ENCODE results near the gene FLT3.

FLT3 gene

DNA sequence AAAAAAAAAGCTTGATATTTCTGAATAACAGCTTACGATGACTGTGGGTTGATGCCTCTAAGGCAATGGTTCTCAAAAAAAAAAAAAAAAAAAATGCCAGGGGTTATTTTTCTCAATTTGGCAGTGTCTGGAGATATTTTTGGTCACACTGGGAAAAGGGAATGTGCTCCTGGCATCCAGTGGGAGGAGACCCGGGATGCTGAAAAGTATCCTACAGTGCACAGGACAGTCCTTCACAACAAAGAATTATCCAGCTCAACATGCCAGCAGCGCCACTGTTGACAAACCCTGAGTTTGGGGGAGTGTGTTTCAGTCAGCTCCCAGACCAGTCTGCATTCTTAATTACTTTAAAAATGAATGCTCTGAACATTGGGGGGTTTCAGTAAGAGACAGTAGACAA lies 54.5 kb downstream of the FLT3 start:
- no peaks in the 10 kb centered on the region for H3K27me3 ChIP-seq (ENCODE audit: low read length)
- H3K9ac ChIP-seq (ENCODE audit: low read length): no peak overlapping the region
- H3F3A ChIP-seq (ENCODE audit: insufficient read depth): 0 out of 2 replicates have a peak, but pooled peaks cover 9% of the 10 kb centered on the region
- H4K20me1 ChIP-seq (ENCODE audit: low read depth, low read length): no peaks in the 10 kb centered on the region
- no peak overlapping the region for H3K27ac ChIP-seq (ENCODE audit: low read depth, low read length)
- no peak for TF ChIP-seq EZH2phosphoT487 (conservative IDR thresholded peaks at IDR 0.05; ENCODE audit: low read length)
- TF ChIP-seq CTCF (IDR thresholded peaks at IDR 0.05; ENCODE audit: insufficient read depth, low read length, poor library complexity, severe bottlenecking): no peak
- no peaks in the 10 kb centered on the region for H3K79me2 ChIP-seq (ENCODE audit: insufficient read depth, low read length)
- no peak overlapping the region for H3K4me2 ChIP-seq (ENCODE audit: low read depth, low read length, poor library complexity, severe bottlenecking)
- H3K36me3 ChIP-seq (ENCODE audit: low read length): no peaks in the 10 kb centered on the region
- no peak overlapping the region for H3K4me3 ChIP-seq (ENCODE audit: insufficient read depth, low read length, poor library complexity, severe bottlenecking)
- no peak overlapping the region for H2AFZ ChIP-seq (ENCODE audit: low read depth, low read length, severe bottlenecking)
- no peaks in the 10 kb centered on the region for H3K9me2 ChIP-seq (replicated peaks; ENCODE audit: insufficient read depth, low read length)
- no peaks in the 10 kb centered on the region for H3K9me3 ChIP-seq (ENCODE audit: insufficient read depth, low read length)

DNA sequence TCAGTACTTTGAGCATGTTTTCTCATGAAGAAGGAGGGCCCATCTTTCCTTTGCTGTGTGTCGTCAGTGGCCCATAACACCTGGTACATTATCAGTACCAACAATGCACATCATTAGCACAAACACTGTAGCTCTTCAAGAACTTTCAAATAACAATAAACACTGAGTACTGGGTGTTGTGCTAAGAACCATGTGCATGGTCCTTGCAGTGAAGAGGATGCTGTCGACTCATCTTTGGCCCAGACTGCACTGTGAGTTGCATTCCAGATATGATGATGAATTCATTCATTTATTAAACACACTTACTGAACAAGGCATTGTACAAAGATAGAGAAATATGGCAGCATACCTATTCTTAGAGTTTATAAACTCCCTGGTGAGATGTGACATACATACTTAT lies 55.8 kb downstream of the FLT3 start:
- Histone ChIP-seq H3K27ac (ENCODE audit: low read depth, low read length) (no peak overlapping the region), H3K9me2 (replicated peaks; ENCODE audit: insufficient read depth, low read length) (no peaks in the 10 kb centered on the region), H3K36me3 (ENCODE audit: low read length) (no peaks in the 10 kb centered on the region), H3K4me2 (ENCODE audit: low read depth, low read length, poor library complexity, severe bottlenecking) (no peak overlapping the region), H2AFZ (ENCODE audit: low read depth, low read length, severe bottlenecking) (no peak overlapping the region), H4K20me1 (ENCODE audit: low read depth, low read length) (no peaks in the 10 kb centered on the region), H3K4me3 (ENCODE audit: insufficient read depth, low read length, poor library complexity, severe bottlenecking) (no peak overlapping the region), H3F3A (ENCODE audit: insufficient read depth) (0 out of 2 replicates have a peak, but pooled peaks cover 6% of the 10 kb centered on the region), H3K9ac (ENCODE audit: low read length) (no peak overlapping the region), H3K79me2 (ENCODE audit: insufficient read depth, low read length) (no peaks in the 10 kb centered on the region), H3K9me3 (ENCODE audit: insufficient read depth, low read length) (no peaks in the 10 kb centered on the region), H3K27me3 (ENCODE audit: low read length) (no peaks in the 10 kb centered on the region)
- no peak for TF ChIP-seq EZH2phosphoT487 (conservative IDR thresholded peaks at IDR 0.05; ENCODE audit: low read length)
- TF ChIP-seq CTCF (IDR thresholded peaks at IDR 0.05; ENCODE audit: insufficient read depth, low read length, poor library complexity, severe bottlenecking): no peak

- Histone ChIP-seq H2AFZ (ENCODE audit: low read depth, low read length, severe bottlenecking) (no peak overlapping the region), H3K36me3 (ENCODE audit: low read length) (no peaks in the 10 kb centered on the region), H3K27ac (ENCODE audit: low read depth, low read length) (no peak overlapping the region), H3K9me3 (ENCODE audit: insufficient read depth, low read length) (no peaks in the 10 kb centered on the region), H3K27me3 (ENCODE audit: low read length) (no peaks in the 10 kb centered on the region), H4K20me1 (ENCODE audit: low read depth, low read length) (no peaks in the 10 kb centered on the region), H3K79me2 (ENCODE audit: insufficient read depth, low read length) (no peaks in the 10 kb centered on the region), H3K4me3 (ENCODE audit: insufficient read depth, low read length, poor library complexity, severe bottlenecking) (no peak overlapping the region), H3K9ac (ENCODE audit: low read length) (no peak overlapping the region), H3K4me2 (ENCODE audit: low read depth, low read length, poor library complexity, severe bottlenecking) (no peak overlapping the region), H3K9me2 (replicated peaks; ENCODE audit: insufficient read depth, low read length) (no peaks in the 10 kb centered on the region), H3F3A (ENCODE audit: insufficient read depth) (no peaks in the 10 kb centered on the region)
- no peak for TF ChIP-seq CTCF (IDR thresholded peaks at IDR 0.05; ENCODE audit: insufficient read depth, low read length, poor library complexity, severe bottlenecking)
- no peak for TF ChIP-seq EZH2phosphoT487 (conservative IDR thresholded peaks at IDR 0.05; ENCODE audit: low read length)
Observed at GRCh38 chr13:28043224-28043623, 57.2 kb downstream of the FLT3 start.
